A204.1 (cell line): ENCODE data around the gene CCDC88A.
A peak's percentile ranks its signal among the peaks of the same experiment; 100 is the strongest.
"Not testable (repeated sequence)": the region's sequence is repeated elsewhere in the genome, so short reads cannot be mapped to it uniquely, and the experiment has no call there.

Source experiments
- FAIRE-seq: peaks from 2 replicates; lab custom pipeline; 2012; peaks lifted over from hg19 to GRCh38; lab: Jason Lieb, UNC

Gene CCDC88A, protein sequence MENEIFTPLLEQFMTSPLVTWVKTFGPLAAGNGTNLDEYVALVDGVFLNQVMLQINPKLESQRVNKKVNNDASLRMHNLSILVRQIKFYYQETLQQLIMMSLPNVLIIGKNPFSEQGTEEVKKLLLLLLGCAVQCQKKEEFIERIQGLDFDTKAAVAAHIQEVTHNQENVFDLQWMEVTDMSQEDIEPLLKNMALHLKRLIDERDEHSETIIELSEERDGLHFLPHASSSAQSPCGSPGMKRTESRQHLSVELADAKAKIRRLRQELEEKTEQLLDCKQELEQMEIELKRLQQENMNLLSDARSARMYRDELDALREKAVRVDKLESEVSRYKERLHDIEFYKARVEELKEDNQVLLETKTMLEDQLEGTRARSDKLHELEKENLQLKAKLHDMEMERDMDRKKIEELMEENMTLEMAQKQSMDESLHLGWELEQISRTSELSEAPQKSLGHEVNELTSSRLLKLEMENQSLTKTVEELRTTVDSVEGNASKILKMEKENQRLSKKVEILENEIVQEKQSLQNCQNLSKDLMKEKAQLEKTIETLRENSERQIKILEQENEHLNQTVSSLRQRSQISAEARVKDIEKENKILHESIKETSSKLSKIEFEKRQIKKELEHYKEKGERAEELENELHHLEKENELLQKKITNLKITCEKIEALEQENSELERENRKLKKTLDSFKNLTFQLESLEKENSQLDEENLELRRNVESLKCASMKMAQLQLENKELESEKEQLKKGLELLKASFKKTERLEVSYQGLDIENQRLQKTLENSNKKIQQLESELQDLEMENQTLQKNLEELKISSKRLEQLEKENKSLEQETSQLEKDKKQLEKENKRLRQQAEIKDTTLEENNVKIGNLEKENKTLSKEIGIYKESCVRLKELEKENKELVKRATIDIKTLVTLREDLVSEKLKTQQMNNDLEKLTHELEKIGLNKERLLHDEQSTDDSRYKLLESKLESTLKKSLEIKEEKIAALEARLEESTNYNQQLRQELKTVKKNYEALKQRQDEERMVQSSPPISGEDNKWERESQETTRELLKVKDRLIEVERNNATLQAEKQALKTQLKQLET (N-terminal part only)

DNA sequence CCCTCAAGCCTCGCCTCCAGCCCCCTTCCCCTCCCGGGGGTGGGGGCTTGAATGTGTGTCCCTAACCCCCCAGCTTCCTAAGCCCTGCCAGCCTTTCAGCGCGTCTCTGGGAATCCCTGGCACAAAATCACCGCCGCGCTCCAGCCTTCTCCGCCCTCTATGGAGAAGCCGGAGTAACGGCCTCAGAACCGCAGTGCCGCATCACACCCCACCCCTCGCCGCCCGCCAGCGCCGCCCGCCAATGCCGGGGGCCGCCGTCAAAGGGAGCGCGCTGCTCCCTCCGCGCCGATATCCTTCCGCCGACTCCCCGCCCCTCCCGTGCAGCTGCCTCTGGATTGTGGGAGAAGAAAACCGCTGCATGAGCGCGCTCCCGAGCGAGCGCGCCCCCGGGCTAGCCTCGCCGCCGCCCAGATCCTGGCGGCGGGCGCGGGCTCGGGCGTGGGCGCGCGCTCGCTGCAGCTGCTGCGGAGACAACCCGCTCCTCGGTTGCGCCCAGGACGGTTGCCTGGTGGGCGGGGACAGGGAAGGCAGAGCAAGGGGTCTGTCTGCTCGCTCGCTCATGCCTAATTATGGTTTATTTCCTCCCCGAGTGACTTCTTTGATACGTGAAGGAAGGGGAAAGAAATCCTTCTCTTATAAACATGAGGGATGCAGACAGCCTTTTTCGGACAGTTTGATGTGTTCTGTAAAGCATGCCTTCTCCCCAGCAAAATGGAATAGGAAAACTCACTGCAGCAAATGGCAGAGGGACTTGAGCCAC is at the start of gene CCDC88A:
TSS of gene CCDC88A (minus strand) at position 178 of the 760 bp plus-strand sequence. CDS start 777 bp downstream, outside the sequence.
- no peak for FAIRE-seq

DNA sequence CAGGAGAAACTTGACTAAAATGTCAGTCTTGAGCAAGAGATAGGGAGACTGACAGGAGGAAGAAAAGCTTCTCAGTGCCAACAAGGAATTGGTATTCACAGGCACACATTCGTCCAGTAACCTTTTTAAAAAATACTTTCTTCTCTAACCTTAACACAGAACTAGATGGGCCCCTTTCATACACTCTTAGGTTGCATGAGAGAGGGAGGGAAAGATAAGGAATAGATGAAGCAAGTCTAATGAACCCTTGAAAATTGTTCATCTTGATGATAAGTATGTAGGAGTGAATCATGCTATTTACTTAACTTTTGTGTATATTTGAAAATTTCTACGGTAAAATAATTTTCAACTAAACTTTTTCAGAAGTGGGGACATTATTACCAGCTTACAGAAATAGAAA is 42.0 kb upstream of the CCDC88A start:
- no peak for FAIRE-seq

DNA sequence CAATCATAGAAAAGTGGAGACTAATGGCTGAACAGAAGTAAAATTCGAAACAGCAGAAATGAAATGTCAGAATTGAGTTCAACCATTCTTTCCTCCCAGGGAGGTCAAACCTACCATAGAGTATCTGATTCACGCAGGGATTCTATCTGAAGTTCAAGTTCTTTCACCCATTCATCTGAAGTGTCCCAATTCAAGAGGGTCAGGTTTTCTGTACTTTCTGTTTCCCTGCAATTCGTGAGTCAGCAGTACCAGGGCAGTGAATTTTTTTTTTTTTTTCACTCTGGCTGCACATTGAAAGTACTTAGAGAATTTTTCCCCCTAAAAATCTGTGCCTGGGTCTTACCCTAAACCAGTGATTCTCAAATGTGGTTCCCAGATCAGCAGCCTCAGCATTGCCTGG is 40.9 kb upstream of the CCDC88A start:
- no peak for FAIRE-seq

DNA sequence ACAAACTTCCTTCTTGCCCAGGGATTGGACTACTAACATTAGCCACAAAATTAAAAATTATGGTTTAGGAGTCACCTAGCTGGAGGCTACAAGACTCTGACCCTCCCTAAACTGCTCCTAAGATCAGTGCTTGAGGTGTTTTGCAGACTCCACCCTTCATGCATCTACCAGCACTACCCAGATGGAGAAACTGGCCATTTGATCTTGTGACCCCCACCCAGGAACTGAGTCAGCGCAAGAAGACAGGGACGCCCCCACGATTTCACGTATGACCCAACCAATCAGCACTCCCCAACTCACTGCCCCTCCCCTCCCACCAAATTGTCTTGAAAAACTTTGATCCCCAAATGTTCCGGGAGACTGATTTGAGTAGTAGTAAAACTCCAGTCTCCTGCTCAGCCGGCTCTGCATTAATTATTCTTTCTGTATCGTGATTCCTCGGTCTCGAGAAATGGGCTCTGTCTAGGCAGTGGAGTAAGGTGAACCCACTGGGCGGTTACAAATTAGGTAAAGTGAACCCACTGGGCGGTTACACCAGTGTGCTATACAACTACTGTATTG is 40.1 kb upstream of the CCDC88A start:
- no peak for FAIRE-seq

DNA sequence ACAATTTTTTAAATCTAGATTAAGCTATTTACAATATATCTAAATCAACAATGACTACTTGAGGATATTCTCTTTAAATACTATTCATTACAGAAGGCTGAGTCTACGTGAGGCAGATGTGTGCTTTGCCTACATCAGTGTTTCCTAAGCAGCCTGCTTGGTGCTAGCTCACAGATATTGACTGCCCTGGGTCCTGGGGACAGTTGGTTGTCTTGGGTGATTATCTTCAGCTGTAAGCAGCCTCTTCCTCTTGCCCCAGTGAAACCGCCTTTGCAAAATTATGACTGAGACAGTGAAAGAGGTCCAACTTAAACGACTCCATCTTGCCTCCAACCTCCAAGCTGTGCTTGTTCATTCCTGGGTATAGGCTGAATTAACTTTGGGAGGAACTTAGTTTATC is 39.6 kb upstream of the CCDC88A start:
- no peak for FAIRE-seq

DNA sequence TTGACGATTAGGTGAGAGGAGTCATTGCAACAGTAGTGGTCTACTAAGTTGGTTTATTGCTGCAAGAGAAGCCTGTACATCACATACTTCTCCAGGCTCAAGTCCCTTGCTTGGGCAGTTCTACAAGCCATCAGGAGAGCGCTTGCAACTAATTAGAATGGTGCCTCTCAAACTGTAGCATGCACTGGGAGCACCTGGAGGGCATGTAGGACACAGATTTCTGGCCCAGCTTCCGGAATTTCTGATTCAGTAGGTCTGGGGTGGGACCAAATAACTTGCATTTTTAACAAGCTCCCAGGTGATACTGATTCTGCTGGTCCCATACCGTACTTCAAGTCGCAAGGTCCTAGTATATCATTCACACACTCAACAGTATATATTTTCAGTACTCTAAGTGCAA is 34.5 kb upstream of the CCDC88A start:
- FAIRE-seq: no peak

DNA sequence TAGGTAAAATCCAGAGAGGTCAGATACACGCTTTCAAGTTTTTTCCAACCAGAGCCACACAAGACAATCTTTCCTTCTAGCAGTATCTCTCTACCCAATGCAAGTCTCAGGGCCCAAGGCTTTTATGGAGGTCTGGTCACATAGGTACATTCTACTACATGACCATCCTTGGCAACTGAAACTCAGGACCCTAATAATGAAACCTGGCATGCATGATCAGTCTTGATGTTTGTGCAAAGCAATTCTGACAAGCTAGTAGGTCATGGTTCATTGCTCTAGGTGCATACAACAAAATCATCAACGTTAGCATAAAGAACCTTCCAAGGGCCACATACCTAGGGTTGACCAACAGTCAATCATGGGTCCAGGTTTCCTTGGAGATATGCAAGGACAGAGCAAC is 33.2 kb upstream of the CCDC88A start:
- FAIRE-seq: no peak

DNA sequence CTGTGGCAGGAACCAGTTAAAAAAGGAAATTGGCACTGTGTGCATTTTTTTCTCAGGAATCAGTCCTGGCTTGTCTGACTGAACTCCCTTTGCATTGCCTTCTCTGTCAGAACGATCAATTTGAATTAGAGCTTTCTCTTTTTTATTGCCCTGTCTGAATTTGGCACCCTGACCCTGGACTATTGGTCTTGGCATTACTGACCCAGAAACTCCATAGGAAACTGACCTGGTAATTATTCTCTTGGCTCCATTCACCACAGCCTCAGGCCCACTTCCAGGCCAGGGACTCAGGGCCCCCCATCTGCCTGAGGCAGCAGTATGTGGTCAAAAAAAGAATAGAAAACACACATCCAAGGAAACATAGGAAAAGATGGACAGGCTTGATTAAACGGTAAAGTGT is 32.0 kb upstream of the CCDC88A start:
- no peak for FAIRE-seq

DNA sequence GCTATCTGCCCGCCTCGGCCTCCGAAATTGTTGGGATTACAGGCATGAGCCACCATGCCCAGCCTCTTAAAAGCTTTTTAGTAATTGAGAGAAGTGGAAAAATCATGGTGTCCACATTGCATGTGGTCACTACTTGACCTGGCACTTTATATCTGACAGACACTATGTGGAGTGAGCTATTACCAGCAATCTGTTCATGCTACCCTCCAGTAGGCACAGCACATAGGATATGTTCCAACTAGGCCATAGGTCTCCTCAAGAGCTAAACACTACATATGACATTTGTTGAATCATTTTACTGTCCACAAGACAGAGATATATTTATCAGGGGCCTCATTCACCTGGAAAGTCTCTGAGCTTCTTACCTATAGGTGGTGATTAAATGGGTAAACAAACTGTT is 30.4 kb upstream of the CCDC88A start:
- FAIRE-seq: not testable (repeated sequence)

DNA sequence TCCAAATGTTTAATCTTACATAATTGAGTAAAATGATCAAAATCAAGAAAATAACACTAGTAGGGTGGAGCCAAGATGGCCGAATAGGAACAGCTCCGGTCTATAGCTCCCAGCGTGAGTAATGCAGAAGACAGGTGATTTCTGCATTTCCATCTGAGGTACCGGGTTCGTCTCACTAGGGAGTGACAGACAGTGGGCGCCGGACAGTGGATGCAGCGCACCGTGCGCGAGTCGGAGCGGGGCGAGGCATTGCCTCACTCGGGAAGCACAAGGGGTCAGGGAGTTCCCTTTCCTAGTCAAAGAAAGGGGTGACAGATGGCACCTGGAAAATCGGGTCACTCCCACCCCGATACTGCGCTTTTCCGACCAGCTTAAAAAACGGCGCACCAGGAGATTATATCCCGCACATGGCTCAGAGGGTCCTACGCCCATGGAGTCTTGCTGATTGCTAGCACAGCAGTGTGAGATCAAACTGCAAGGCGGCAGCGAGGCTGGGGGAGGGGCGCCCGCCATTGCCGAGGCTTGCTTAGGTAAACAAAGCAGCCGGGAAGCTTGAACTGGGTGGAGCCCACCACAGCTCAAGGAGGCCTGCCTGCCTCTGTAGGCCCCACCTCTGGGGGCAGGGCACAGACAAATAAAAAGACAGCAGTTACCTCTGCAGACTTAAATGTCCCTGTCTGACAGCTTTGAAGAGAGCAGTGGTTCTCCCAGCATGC is 22.5 kb upstream of the CCDC88A start:
- FAIRE-seq: not testable (repeated sequence)

DNA sequence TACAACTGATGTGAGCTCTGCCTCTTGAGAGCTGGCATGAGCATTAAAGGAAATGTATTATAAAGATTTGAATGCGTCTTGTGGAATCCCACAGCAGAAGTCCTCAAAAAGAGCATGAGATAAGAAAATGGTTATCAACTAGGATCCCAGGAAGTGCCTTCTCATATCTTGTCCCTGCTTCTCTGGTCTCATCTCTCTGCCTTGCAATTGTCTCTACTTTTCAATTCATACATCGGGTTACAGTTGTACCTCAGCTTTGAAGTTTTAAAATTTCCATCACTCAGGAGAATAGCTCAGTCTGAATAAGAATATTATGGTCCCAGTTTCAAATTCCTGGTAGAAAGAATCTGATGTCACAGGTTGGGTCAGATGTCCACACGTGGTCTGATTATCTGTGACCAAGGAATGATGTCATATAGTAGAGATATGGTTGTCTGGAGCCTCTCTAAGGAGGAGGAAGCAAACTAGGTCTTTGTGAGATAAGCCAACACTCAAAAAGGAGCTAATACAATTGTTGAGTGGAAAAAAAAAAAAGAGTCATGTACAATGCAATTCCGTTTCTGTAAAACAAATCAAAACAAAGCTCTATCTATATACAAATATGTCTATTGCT is 21.7 kb upstream of the CCDC88A start:
- FAIRE-seq: no peak

DNA sequence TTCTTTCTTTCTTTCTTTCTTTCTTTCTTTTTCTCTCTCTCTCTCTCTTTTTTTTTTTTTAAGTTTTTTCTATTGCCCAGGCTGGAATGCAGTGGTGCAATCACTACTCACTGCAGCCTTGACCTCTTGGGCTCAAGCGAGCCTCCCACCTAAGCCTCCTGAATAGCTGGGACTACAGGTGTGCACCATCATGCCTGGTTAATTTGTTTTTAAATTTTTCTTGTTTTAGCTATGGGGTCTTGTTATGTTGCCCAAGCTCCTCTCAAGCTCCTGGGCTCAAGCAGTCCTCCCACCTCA is 19.4 kb upstream of the CCDC88A start:
- FAIRE-seq: no peak

DNA sequence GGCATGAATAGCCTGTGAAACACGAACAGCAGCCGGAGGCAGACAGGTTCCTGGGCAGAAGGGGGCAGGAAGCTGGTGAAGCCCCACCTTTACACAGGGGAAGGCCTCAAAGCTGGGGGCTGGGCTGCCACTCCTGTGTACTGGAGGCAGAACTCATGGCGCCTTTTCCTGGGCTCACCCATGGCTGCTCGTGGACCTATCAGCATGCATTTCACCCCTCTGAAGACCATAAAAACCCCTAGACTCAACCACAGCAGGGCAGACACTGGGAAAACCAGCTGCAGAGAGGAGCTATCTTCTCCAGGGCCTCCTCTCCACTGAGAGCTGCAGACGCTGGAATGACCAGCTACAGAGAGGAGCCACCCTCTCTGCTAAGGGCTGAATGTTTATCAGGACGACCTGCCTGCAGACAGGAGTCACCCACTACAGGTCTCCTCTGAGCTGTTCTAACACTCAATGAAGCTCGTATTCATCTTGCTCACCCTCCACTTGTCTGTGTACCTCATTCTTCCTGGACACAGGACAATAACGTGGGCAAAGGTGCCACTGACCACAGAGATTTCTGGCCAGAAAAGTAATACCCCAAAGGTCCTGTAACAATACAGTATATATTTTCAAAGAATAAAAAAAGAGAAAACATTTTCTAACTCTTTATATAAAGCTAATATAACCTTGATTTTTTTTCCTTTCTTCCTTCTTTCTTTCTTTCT is 18.9 kb upstream of the CCDC88A start:
- no peak for FAIRE-seq

DNA sequence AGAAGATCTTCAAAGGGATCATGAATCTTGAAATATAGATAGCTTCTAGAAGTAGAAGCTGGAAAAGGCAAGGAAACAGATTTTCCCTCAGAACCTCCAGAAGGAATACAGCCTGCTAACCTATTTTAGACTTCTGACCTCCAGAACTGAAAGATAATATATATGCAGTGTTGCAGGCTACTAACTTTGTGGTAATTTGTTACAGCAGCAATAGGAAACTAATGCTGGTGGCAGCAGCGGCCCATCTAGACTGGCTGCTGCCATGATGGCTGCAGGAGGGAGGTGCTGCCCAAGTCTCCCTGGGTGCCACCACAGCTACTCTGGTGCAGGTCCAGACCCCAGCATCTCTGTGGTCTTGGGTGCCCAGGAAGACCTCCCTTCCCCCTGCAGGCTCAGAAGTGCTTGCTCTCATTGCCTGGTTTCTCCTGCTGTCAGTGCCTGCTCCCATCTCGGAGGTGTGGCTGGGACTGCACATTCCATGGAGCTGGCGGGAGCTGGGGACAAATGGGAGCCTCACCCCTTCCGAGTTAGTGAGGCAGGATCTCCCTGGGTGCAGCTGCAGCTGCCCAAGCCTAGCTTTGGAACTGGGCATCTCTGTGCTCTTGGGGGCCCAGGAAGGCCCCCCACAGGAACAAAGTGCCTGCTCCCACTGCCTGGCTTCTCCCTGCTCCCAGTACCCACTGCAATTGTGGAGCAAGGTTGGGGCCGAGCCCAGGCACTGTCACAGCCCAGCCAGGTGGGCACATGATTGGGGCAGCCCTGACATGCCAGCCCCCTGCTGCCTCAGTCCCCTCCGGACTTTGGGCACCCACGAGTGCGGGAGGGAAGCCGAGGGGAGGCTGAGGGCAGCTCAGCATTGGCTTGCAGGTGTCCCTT is 18.1 kb upstream of the CCDC88A start:
- FAIRE-seq: no peak

DNA sequence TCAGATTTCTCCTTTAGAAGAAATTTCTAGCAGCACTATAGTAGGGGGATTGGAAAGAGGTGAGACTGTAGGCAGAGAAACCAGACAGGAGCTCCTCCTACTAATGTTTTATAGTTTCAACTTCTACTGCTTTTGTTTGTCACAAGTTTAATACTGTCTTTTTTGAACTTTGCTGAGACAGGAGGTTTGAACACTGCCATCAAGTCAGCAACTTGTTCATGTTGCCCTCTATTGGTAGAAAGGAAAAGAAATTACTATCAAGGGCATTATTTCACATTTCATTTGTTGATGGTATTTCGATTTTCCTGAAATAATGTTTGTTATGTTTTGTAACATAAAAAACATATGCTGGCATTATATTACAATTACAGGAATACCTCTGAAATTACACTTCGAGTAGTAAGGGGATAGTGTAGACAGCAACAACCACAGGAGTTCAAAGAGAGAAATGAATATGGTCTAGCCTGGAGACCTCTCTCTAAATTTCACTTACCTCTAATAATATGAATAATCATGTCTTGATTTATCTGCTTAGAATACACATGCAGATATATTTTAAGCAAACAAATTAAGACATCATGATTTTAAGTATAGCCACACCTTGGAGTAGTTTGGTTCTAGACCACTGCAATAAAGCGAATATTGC is 12.4 kb upstream of the CCDC88A start:
- FAIRE-seq: peak; percentile 94

DNA sequence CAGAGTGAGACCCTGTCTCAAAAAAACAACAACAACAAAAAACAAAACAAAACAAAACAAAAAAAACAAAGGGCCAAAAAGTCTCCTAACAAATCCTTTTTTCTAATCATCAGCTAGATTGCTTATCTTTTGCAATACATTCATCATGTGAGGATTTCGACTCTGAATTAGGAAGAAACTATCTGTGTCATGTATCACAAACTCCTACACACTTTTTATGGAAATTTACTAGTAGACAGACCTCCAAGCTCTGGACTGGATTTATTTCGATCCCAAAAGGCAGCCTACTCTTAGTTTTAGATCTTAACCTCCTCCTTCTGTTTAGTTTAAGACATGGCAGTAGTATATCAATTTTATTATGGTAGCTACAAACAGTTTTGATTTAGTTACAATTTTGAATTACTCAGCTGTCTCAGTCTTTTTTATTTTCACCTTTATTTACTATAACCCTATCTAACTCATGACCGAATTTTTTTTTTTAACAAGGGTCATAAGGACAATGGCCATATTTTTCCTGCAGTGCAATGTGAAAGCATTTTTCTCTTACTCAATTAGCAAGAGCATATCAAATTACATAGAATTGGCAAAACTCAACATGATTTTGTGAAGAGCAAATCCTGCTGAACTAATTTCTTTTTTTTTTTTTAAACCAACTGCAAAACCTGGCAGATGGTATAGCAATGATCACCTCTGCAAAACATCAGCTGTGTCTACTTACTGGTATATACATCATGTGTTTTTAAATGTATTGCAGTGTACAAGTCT is 10.7 kb upstream of the CCDC88A start:
- FAIRE-seq: no peak

DNA sequence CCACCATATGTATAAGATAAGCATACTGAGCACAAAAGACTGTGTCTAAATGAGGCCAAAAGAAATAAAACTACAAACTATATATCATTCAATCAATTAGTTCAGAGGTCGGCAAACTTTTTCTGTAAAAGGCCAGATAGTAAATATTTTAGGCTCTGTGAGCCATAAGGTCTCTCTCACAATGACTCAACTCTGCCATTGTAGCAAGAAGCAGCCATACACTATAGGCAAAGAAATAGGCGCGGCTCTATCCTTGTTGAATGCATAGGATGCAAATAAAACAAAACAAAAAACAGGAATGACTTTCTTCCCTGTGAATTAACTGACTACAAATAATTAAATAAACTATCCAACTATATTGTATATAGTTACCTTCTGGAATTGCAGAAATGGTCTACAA is 8.6 kb upstream of the CCDC88A start:
- no peak for FAIRE-seq

DNA sequence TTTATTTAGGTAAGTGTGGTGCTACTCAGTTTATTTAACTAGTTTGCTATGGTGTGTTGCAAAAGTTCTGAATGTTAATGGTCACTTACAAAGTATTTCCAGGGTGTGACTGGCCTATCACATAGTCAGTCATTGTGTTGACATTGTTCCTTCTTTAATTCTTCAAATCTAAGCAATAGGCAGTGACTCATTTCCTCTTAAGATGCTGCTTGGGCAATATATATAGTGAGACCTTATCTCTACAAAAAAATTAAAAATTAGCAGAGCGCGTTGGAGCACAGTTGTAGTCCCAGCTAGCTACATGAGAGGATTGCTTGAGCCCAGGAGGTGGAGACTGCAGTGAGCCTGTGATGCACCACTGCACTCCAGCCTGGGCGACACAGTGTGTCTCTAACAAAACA is 5.8 kb upstream of the CCDC88A start:
- no peak for FAIRE-seq
